Measurements from ENCODE around the gene RHBDD3.

Gene RHBDD3

GRCh38 chr22:29302681-29303465, 35.1 kb upstream of the RHBDD3 start:
- no peak for TF ChIP-seq CTCF (conservative IDR thresholded peaks at IDR 0.05; ENCODE audit: low read depth, low read length)
- DNase-seq (ENCODE audit: low read depth), result no peak
- H3K4me3 ChIP-seq (ENCODE audit: low read length), result no peak overlapping the region

DNA sequence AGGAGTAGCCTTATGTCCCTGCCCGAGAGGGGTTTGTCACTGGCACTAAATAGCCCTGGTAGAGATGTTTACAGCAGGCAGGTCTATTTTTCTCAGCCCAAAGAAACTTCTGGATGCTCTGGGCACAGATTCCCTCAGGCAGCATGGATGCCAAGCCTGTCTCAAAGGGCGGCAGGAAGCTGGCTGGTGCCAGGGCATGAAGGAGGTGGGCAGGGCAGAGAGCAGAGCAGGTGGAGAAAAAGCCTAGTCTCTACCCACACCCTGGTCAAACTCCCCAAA, 34.6 kb upstream of the RHBDD3 start:
- no peak overlapping the region for H3K4me3 ChIP-seq (ENCODE audit: low read length)
- TF ChIP-seq CTCF (conservative IDR thresholded peaks at IDR 0.05; ENCODE audit: low read depth, low read length), result no peak
- DNase-seq (ENCODE audit: low read depth), result no peak

DNA sequence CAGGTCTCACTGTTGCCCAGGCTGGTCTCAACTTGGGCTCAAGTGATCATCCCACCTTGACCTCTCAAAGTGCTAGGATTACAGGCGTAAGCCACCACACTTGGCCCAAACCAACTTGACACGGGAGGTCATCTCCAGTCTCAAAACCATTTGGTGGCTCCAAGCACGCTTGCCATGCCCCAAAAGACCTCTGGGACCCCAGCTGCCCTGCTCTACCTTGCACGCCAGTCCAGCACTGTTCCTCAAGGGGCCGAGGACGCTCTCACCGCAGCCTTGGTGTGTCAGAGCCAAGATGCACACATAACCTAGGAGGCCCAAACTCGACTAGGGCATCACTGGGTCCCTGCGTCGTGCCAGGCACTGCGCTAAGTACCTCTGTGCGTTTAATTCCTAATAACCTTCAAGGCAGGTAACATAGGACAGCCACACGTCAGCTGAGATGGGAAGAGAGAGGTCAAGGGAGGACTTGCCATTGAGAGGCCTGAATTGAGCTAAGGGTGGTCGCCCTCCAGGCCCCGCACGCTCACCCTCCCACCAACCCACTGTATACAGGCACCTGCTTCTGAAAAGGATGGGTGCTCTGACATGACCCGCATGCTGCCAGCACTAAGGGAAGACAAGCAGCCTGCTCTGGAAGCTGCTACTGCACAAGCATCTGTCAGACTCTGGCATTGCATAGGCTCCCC, 34.1 kb upstream of the RHBDD3 start:
- DNase-seq (ENCODE audit: low read depth), result no peak
- TF ChIP-seq CTCF (conservative IDR thresholded peaks at IDR 0.05; ENCODE audit: low read depth, low read length), result no peak
- no peak overlapping the region for H3K4me3 ChIP-seq (ENCODE audit: low read length)

DNA sequence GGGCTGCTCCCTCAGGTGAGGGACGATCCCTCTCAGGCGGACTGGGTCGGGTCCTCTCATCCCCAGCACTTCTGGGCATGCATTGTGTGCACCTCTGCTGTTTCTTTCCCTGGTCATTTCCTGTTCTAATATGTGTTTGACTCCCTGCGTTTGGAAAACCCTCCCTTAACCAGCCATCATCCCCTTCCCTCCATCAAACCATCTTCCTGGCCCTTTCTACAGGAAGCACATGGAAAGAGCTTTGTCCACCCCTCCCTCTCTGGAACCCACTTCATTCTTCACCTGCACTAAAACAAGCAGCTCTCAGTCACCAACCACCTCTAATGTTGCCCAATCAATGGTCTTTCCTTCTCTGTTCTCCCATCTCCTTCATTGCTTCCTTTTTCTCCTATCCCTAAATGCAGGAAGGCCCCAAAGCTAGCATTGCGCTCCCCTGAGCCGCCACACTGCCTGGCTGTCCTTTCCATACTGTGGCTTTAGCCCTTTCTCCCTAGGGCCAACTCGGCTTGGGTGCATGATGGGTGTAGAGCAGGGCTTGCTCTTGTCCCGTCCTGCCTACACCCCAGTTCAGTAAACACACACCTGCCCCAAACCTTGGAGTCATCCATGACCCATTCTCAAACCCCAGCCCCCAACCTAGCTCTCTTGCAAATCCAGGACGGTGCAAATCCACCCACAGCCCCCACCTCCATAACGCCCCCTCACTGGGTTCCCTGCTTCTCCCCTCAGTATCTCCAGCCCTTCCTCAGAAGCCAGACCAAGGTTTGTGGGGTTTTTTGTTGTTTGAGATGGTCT, 33.2 kb upstream of the RHBDD3 start:
- no peak for DNase-seq (ENCODE audit: low read depth)
- no peak for TF ChIP-seq CTCF (conservative IDR thresholded peaks at IDR 0.05; ENCODE audit: low read depth, low read length)
- no peak overlapping the region for H3K4me3 ChIP-seq (ENCODE audit: low read length)

- no peak overlapping the region for H3K4me3 ChIP-seq (ENCODE audit: low read length)
- DNase-seq (ENCODE audit: low read depth), result no peak
- TF ChIP-seq CTCF (conservative IDR thresholded peaks at IDR 0.05; ENCODE audit: low read depth, low read length), result no peak
Measured at GRCh38 chr22:29300467-29300806, 32.7 kb upstream of the RHBDD3 start.

DNA sequence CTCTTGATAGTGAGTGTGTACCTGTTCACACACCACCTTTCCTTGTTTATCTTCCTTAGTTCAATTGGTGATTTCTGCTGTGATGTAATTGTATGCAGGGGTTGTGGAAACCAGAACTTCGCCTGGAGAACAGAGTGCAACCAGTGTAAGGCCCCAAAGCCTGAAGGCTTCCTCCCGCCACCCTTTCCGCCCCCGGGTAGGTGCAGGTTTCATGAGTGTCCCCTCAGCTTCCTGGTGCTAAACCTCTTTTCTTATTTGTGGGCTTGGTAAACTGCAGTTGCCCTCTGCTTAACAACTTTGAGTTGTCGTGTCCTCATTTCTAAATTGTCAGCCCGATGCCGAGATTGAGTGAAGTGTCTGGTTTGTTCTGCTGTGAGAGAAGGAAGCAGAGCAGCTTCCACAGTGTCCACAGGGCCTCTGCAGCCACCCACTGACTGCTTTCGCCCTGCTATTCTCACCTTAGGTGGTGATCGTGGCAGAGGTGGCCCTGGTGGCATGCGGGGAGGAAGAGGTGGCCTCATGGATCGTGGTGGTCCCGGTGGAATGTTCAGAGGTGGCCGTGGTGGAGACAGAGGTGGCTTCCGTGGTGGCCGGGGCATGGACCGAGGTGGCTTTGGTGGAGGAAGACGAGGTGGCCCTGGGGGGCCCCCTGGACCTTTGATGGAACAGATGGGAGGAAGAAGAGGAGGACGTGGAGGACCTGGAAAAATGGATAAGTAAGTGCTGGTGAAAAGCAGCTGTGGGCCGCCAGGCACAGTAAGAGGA, 31.5 kb upstream of the RHBDD3 start:
- H3K4me3 ChIP-seq (ENCODE audit: low read length), result no peak overlapping the region
- DNase-seq (ENCODE audit: low read depth), result no peak
- no peak for TF ChIP-seq CTCF (conservative IDR thresholded peaks at IDR 0.05; ENCODE audit: low read depth, low read length)
